Kidney epithelial cell (primary cell): ENCODE data around the gene CLTA. TPM values are rescaled to one million over a fixed set of nuclear protein-coding genes. Genes with fewer than 3 reads are reported as not detected.
A peak's percentile ranks its signal among the peaks of the same experiment; 100 is the strongest.
"Not testable (repeated sequence)": the region's sequence is repeated elsewhere in the genome, so short reads cannot be mapped to it uniquely, and the experiment has no call there.

Experiments used
- DNase-seq: peaks from one replicate; pipeline ENCODE4 v3.0.0-alpha.2; 2010; ENCODE audit warnings: low read depth
- H3K27me3 ChIP-seq: 2 replicates; pipeline ENCODE4 v1.6.0; 2011; ENCODE audit warnings: low read length; ENCODE audit not compliant: control insufficient read depth, insufficient read depth
- H3K36me3 ChIP-seq: 2 replicates; pipeline ENCODE4 v1.5.1; 2011; ENCODE audit warnings: low read length; ENCODE audit not compliant: control insufficient read depth, insufficient read depth
- H3K4me3 ChIP-seq: 2 replicates; pipeline ENCODE4 v1.5.1; 2011; ENCODE audit warnings: low read depth, mild to moderate bottlenecking, control low read depth, low read length
- total RNA-seq: library from RNA; depleted of rRNA; stranded (reverse); fragments of >200 nt; gene quantifications from 2 replicates; pipeline ENCODE4 v1.2.3, GENCODE V29; 2015
- TF ChIP-seq, protein P1 (sequence below): IDR thresholded peaks from 2 replicates; pipeline ENCODE4 v1.5.1; 2011; ENCODE audit warnings: mild to moderate bottlenecking, moderate library complexity, low read length, control low read depth, inconsistent platforms; ENCODE audit not compliant: insufficient read depth, poor library complexity, severe bottlenecking

Gene CLTA
- total RNA-seq, 1 donor from 2014 or later, result 576 TPM

DNA sequence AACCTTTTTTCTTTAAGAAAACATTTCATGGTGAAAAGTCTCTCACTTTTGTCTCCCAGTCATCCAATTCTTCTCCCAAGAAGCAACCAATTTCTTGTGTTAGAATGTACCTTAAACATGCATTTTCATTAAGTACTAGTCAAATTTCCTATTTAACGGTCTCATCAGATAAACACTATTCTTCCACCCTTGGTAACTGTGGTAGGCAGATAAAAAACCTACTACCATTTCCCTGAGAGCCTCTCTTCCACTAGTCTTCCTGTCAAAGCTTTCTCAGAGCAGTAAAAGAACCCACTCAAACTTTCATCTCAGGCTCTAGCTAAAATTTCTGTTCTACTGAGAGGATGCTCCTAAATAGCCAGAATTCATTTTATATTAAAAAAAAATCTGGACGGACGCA lies 56.6 kb downstream of the CLTA start:
- Histone ChIP-seq H3K27me3 (no peaks in the 10 kb centered on the region), H3K4me3 (no peak overlapping the region), H3K36me3 (no peaks in the 10 kb centered on the region)
- TF ChIP-seq, protein P1, sequence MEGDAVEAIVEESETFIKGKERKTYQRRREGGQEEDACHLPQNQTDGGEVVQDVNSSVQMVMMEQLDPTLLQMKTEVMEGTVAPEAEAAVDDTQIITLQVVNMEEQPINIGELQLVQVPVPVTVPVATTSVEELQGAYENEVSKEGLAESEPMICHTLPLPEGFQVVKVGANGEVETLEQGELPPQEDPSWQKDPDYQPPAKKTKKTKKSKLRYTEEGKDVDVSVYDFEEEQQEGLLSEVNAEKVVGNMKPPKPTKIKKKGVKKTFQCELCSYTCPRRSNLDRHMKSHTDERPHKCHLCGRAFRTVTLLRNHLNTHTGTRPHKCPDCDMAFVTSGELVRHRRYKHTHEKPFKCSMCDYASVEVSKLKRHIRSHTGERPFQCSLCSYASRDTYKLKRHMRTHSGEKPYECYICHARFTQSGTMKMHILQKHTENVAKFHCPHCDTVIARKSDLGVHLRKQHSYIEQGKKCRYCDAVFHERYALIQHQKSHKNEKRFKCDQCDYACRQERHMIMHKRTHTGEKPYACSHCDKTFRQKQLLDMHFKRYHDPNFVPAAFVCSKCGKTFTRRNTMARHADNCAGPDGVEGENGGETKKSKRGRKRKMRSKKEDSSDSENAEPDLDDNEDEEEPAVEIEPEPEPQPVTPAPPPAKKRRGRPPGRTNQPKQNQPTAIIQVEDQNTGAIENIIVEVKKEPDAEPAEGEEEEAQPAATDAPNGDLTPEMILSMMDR, result no peak
- no peak for DNase-seq

DNA sequence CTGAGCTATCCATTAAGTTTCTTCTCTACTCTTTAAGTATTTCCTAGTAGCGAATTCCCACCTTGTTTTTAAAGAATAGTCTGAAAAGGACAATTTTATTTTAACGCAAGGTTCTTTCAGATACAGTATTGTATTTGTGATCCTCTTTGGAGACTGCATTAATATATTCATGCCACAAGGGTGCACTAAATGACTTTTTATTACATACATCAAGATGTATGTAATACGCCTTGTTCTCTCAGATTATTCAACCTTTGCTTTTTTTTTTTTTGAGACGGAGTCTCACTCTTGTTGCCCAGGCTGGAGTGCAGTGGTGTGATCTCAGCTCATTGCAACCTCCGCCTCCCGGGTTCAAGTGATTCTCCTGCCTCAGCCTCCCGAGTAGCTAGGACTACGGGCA lies 57.3 kb downstream of the CLTA start:
- H3K4me3 ChIP-seq, H3K27me3 ChIP-seq, H3K36me3 ChIP-seq, DNase-seq: not testable (repeated sequence)
- TF ChIP-seq, protein P1, result peak; percentile 12

DNA sequence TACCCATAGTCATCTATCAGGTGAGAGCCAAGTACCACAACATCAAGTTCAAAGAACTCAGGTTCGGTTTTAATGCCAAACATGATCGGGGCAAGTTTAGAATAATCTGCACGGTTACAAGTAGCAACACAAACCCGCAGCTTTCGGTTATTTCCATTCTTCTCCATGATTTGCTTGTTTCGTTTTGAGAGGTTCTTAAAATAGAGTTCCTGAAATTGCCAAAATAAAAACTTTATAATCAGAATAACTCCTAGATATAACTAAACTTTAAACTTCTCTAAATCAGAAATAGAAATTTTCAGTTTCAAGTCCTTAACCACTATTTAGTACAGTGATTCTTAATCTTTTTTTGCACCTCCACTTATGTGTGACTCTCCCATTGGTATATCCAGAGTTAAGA lies 58.5 kb downstream of the CLTA start:
- H3K36me3 ChIP-seq, result no peaks in the 10 kb centered on the region
- H3K4me3 ChIP-seq, result no peak overlapping the region
- TF ChIP-seq, protein P1, result no peak
- no peaks in the 10 kb centered on the region for H3K27me3 ChIP-seq
- no peak for DNase-seq

DNA sequence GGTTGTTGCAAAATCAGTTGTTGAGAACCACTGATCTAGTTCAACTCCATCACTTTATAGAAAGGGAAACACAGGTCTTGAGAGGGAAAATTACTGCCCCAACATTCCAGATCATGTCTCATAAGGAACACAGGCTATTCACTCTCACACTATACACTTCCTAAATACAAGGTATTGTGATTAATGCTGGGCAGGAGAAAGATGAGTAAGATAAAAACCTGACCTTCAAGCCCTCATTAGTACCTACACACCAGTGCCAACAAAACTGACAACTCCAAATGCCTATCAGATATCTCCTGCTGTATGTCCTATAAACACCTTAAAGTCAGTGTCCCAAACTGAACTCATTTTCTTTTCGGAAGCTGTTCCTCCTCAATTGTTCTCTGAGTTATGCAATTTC lies 59.4 kb downstream of the CLTA start:
- H3K36me3 ChIP-seq, result no peaks in the 10 kb centered on the region
- no peak for DNase-seq
- TF ChIP-seq, protein P1, result no peak

DNA sequence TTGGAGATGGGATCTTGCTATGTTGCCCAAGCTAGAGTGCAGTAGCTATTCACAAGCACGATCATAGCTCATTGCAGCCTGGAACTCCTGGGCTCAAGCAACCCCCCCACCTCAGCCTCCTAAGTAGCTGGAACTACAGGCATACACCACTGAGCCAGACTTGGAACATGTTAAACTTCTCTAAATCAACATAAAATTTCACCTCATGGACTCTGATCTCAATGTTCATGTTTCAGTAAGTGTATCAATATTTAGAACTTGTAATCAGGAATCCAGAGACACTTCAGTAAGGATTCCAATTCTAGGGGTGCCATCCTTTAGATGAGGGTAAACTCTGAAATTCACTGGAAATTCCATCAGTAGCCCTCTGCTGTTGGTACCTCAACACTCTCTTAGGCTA lies 60.7 kb downstream of the CLTA start:
- Histone ChIP-seq H3K27me3 (no peaks in the 10 kb centered on the region), H3K4me3 (no peak overlapping the region), H3K36me3 (no peaks in the 10 kb centered on the region)
- DNase-seq, result no peak
- TF ChIP-seq, protein P1, result no peak

More for the DNA sequence above, 59.4 kb downstream of the CLTA start:
- H3K27me3 ChIP-seq, result no peaks in the 10 kb centered on the region
- no peak overlapping the region for H3K4me3 ChIP-seq

DNA sequence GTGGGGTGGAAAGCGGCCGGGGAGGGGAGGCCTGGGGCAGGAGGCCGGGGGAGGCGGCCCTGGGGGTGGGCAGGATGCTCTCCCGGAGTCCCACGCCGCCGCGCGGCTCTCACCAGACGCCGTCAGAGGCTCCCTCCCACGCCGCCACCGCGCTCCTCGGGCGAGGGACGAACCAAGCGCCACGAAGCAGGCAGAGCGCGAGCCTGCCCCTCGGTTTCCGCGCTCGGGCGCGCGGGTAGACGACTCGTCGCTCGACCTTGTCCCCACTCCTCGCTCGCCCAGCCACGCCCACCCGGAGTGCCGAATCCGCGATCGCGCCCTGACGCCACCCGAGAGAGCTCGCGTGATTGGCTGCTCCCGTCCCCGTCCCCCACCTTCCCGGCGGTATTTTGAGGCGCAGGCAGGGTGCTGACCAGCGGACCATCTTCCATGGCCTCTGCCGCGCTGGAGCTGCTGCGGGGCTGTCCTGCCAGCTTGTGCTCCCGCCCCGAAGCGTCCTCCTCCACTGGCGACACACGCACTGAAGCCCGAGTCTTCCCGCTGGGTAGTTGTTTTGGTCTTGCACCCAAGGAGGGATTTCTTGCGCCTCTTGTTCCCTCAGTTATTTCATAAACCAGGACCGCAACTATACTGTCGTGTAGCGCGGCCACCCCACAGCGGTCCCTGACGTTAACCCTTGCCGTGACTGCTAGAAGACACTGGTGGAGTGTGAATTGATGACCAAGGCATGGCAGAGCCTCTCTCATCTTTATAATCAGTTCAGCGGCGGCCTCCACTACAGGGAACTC lies 67.7 kb downstream of the CLTA start, which contains the start of gene GNE:
GNE (minus strand) TSS at position 241 of the 788 bp plus-strand sequence. CDS start 9,093 bp downstream, outside the sequence.
- Histone ChIP-seq H3K4me3 (peak within 1 kb of the TSS; percentile 76), H3K27me3 (no peaks in the 10 kb centered on the region), H3K36me3 (no peaks in the 10 kb centered on the region)
- TF ChIP-seq, protein P1, result no peak
- DNase-seq, result peak; percentile 73
